ENCODE measurements around the gene DPP3.

GRCh38 chr11:66465373-66466224 is 14.6 kb upstream of the DPP3 start:
- TF ChIP-seq CTCF (IDR thresholded peaks at IDR 0.05) (no peak), POLR2A (IDR thresholded peaks at IDR 0.05) (no peak)
